ENCODE measurements around the gene ZSWIM5.

GRCh38 chr1:45215485-45216199, 9.2 kb upstream of the ZSWIM5 start:
- TF ChIP-seq POLR2AphosphoS5 (IDR thresholded peaks at IDR 0.05; ENCODE audit: low read depth, low read length) = no peak
- TF ChIP-seq POLR2A (IDR thresholded peaks at IDR 0.05; ENCODE audit: low read depth, low read length) = no peak
- TF ChIP-seq TAF1 (IDR thresholded peaks at IDR 0.05; ENCODE audit: borderline replicate concordance, low read depth, low read length) = no peak

All from GM12892 (cell line).